Bronchial epithelial cell (primary cell): ENCODE results near the gene ABCC12. TPM values are rescaled to one million over a fixed set of nuclear protein-coding genes. Genes with fewer than 3 reads are reported as not detected.

ENCODE experiments used
- DNase-seq: peaks from one replicate; pipeline ENCODE4 v3.0.0-alpha.2; 2010; ENCODE audit warnings: low read depth
- FAIRE-seq: peaks from 2 replicates; lab custom pipeline; 2011; peaks lifted over from hg19 to GRCh38; lab: Jason Lieb, UNC
- H3K27me3 ChIP-seq: 2 replicates; pipeline ENCODE4 v1.5.1; 2011; ENCODE audit warnings: low read length; ENCODE audit not compliant: control insufficient read depth, insufficient read depth
- H3K36me3 ChIP-seq: 2 replicates; pipeline ENCODE4 v1.5.1; 2011; ENCODE audit warnings: low read length; ENCODE audit not compliant: control insufficient read depth, insufficient read depth
- H3K4me3 ChIP-seq: 2 replicates; pipeline ENCODE4 v1.5.1; 2011; ENCODE audit warnings: mild to moderate bottlenecking, low read depth, low read length, control low read depth
- total RNA-seq: library from RNA; depleted of rRNA; stranded (reverse); fragments of >200 nt; gene quantifications from 2 replicates; pipeline ENCODE4 v1.2.1, GENCODE V29; 2014
- TF ChIP-seq, protein P1 (sequence below): IDR thresholded peaks from 2 replicates; pipeline ENCODE4 v1.5.1; 2011; ENCODE audit warnings: mild to moderate bottlenecking, moderate library complexity, low read length, control low read depth, inconsistent platforms; ENCODE audit not compliant: insufficient read depth, severe bottlenecking

Gene ABCC12
- total RNA-seq, 1 donor from 2014 or later: not detected

DNA sequence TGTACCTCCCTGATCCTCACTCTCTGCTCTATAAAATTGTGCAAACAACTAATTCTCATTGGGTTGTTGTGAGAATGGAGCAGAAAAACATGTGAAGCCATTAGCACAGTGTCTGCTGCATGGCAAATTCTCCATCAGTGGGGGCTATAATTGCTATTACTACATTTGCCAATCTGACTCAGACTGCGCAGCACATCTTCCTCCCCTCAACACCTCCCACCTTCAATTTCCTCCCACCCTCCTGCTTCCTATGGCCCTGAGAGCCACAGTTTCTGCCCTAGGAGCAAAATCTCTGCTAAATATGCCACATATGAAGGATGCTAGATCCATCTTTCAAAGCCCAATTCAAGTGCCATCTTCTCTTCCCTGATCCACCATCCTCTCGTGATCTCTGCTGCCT is 37.0 kb downstream of the ABCC12 start:
- Histone ChIP-seq H3K4me3 (no peak overlapping the region), H3K27me3 (no peaks in the 10 kb centered on the region), H3K36me3 (no peaks in the 10 kb centered on the region)
- TF ChIP-seq, protein P1, sequence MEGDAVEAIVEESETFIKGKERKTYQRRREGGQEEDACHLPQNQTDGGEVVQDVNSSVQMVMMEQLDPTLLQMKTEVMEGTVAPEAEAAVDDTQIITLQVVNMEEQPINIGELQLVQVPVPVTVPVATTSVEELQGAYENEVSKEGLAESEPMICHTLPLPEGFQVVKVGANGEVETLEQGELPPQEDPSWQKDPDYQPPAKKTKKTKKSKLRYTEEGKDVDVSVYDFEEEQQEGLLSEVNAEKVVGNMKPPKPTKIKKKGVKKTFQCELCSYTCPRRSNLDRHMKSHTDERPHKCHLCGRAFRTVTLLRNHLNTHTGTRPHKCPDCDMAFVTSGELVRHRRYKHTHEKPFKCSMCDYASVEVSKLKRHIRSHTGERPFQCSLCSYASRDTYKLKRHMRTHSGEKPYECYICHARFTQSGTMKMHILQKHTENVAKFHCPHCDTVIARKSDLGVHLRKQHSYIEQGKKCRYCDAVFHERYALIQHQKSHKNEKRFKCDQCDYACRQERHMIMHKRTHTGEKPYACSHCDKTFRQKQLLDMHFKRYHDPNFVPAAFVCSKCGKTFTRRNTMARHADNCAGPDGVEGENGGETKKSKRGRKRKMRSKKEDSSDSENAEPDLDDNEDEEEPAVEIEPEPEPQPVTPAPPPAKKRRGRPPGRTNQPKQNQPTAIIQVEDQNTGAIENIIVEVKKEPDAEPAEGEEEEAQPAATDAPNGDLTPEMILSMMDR: no peak
- DNase-seq: no peak
- FAIRE-seq: peak; percentile 7

- no peak for FAIRE-seq
Observed at GRCh38 chr16:48117217-48118105, 38.3 kb downstream of the ABCC12 start.

DNA sequence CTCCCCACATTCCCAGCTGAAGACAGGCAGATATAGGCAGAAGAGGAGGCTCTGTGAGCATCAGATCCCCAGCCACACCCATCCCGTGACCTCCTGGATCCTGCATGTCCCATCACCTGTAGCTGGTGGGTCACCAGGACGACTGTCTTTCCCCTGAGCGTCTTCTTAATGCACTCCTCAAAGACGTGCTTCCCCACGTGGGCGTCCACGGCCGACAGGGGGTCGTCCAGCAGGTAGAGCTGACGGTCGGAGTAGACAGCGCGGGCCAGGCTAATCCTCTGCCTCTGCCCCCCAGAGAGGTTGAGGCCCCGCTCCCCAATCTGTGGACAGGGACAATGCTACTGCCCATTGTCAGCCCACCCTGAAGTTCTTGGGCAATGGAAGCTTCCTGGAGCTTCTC is 40.5 kb downstream of the ABCC12 start:
- no peak for FAIRE-seq
- Histone ChIP-seq H3K36me3 (no peaks in the 10 kb centered on the region), H3K27me3 (peaks cover 3% of the 10 kb centered on the region), H3K4me3 (no peak overlapping the region)
- DNase-seq: no peak
- TF ChIP-seq, protein P1: no peak

More at GRCh38 chr16:48117217-48118105, 38.3 kb downstream of the ABCC12 start:
- H3K36me3 ChIP-seq: no peaks in the 10 kb centered on the region
- TF ChIP-seq, protein P1: peak; percentile 79
- no peaks in the 10 kb centered on the region for H3K27me3 ChIP-seq
- DNase-seq: peak; percentile 4
- no peak overlapping the region for H3K4me3 ChIP-seq

GRCh38 chr16:48114410-48114809 is 41.4 kb downstream of the ABCC12 start:
- Histone ChIP-seq H3K27me3 (peaks cover 3% of the 10 kb centered on the region), H3K36me3 (no peaks in the 10 kb centered on the region), H3K4me3 (no peak overlapping the region)
- DNase-seq: no peak
- FAIRE-seq: no peak
- TF ChIP-seq, protein P1: no peak

- DNase-seq (peak; percentile 25), FAIRE-seq (no peak)
- Histone ChIP-seq H3K27me3 (peaks cover 3% of the 10 kb centered on the region), H3K36me3 (no peaks in the 10 kb centered on the region), H3K4me3 (no peak overlapping the region)
- TF ChIP-seq, protein P1: peak; percentile 49
Observed at GRCh38 chr16:48113471-48113870, 42.3 kb downstream of the ABCC12 start.

- no peak overlapping the region for H3K4me3 ChIP-seq
- no peaks in the 10 kb centered on the region for H3K36me3 ChIP-seq
- FAIRE-seq: no peak
- TF ChIP-seq, protein P1: no peak
- peaks cover 4% of the 10 kb centered on the region for H3K27me3 ChIP-seq
- DNase-seq: no peak
Observed at GRCh38 chr16:48113001-48113400, 42.8 kb downstream of the ABCC12 start.
